ENCODE data around the gene WDR33. TPM values are rescaled to one million over a fixed set of nuclear protein-coding genes. Genes with fewer than 3 reads are reported as not detected.

WDR33 gene
- total and polyA plus RNA-seq, 12 donors = 13.8 to 59.8 (median 42.1) TPM

- H3K9me3 ChIP-seq (replicated peaks in 1 of 3) = no peaks in the 10 kb centered on the region
- intact Hi-C loops (cut with DNase I) = no loop called here
- H3K27me3 ChIP-seq = no peaks in the 10 kb centered on the region
- TF ChIP-seq POLR2A (IDR thresholded peaks at IDR 0.05) (no peak), CTCF (IDR thresholded peaks at IDR 0.05) (no peak)
- no peak overlapping the region for H3K27ac ChIP-seq
- H3K36me3 ChIP-seq (replicated peaks in 1 of 2) = peaks cover 0 to 45% of the 10 kb centered on the region in 2 donors
- WGBS, 4 donors = 80 to 88% (median 84%) methylated on average over 4 of the region's 4 CpGs
- no peaks in the 10 kb centered on the region for H3K4me1 ChIP-seq (replicated peaks in 1 of 2)
- H3K4me3 ChIP-seq = no peak overlapping the region
- DNase-seq = no peak
Observed at GRCh38 chr2:127844973-127845372, 34.0 kb upstream of the WDR33 start.

- Histone ChIP-seq H3K4me3 (no peak overlapping the region), H3K4me1 (replicated peaks in 1 of 2) (no peaks in the 10 kb centered on the region), H3K27me3 (no peaks in the 10 kb centered on the region), H3K27ac (no peak overlapping the region), H3K9me3 (replicated peaks in 1 of 3) (no peaks in the 10 kb centered on the region), H3K36me3 (replicated peaks in 1 of 2) (peaks cover 0 to 33% of the 10 kb centered on the region in 2 donors)
- no peak for DNase-seq
- 93 to 97% (median 94%) methylated on average over 6 of the region's 6 CpGs for WGBS, 4 donors
- intact Hi-C loops (cut with DNase I) = no loop called here
- TF ChIP-seq CTCF (IDR thresholded peaks at IDR 0.05) = no peak
- TF ChIP-seq POLR2A (IDR thresholded peaks at IDR 0.05) = no peak
Observed at GRCh38 chr2:127843677-127844076, 32.7 kb upstream of the WDR33 start.

DNA sequence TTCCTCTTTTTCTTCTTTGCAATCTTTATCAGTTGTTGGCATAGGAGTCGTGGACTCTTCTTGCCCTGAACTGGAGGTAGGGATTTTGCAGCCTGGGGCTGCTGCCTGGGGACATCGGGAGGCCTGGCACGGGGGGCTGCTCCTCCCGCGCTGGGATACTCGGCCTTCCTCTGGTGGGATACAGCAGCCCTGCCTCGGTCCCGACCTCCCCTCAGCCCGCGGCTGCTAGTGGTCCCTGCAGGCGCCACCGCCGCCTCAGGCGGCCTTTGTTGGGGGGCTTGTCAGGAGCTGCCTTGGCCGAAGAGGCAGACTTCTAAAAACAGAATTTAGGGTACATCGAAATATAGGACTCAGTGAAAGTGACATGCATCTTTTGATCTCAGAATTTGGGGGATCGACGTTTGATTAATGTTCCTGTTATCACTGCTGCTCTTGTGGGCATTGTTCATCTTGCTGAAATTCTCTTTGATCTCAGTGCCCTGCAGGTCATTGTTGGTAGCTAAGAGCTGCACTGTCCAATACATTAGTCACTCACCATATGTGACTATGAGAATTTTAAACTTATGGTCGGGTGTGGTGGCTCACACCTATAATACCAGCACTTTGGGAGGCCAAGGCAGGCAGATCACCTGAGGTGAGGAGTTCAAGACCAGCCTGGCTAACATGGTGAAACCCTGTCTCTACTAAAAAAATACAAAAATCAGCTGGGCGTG lies 30.7 kb upstream of the WDR33 start:
- H3K27me3 ChIP-seq = no peaks in the 10 kb centered on the region
- no peaks in the 10 kb centered on the region for H3K9me3 ChIP-seq (replicated peaks in 1 of 3)
- H3K36me3 ChIP-seq (replicated peaks in 1 of 2) = peaks cover 0 to 12% of the 10 kb centered on the region in 2 donors
- no peak overlapping the region for H3K27ac ChIP-seq
- 66 to 77% (median 73%) methylated on average over 9 to 20 of the region's 20 CpGs for WGBS, 4 donors
- TF ChIP-seq POLR2A (IDR thresholded peaks at IDR 0.05) = no peak
- TF ChIP-seq CTCF (IDR thresholded peaks at IDR 0.05) = no peak
- DNase-seq = no peak
- no peak overlapping the region for H3K4me3 ChIP-seq
- intact Hi-C loops (cut with DNase I) = no loop called here
- no peaks in the 10 kb centered on the region for H3K4me1 ChIP-seq (replicated peaks in 1 of 2)

- Histone ChIP-seq H3K9me3 (replicated peaks in 1 of 3) (no peaks in the 10 kb centered on the region), H3K4me3 (no peak overlapping the region), H3K27ac (no peak overlapping the region), H3K36me3 (replicated peaks in 1 of 2) (peaks cover 0 to 5% of the 10 kb centered on the region in 2 donors), H3K4me1 (replicated peaks in 1 of 2) (no peaks in the 10 kb centered on the region), H3K27me3 (no peaks in the 10 kb centered on the region)
- intact Hi-C loops (cut with DNase I) = no loop called here
- no peak for DNase-seq
- 83 to 87% (median 85%) methylated on average over 4 of the region's 4 CpGs for WGBS, 4 donors
- TF ChIP-seq CTCF (IDR thresholded peaks at IDR 0.05) = no peak
- TF ChIP-seq POLR2A (IDR thresholded peaks at IDR 0.05) = no peak
Observed at GRCh38 chr2:127840893-127841292, 29.9 kb upstream of the WDR33 start.
